Thyroid gland (tissue), 4 donors: ENCODE measurements around the gene ADGRG1.

Experiments
- CTCF ChIP-seq, 6 experiments: fragments of 200-600 bp in 3 of 6; fragments of 450-650 bp in 3 of 6; sonication (generic) in 3 of 6; IDR thresholded peaks; one replicate each; pipeline ENCODE4 v1.5.1; 2016 to 2019; ENCODE audit warnings: antibody characterized with exemption in 6 of 6, mild to moderate bottlenecking in 2 of 6, inconsistent platforms in 1 of 6, moderate library complexity in 1 of 6
- POLR2A ChIP-seq, 2 donors: fragments of 450-650 bp; IDR thresholded peaks; one replicate each; pipeline ENCODE4 v1.6.1; 2017; ENCODE audit warnings: antibody characterized with exemption in 2 of 2, mild to moderate bottlenecking in 2 of 2, moderate library complexity in 1 of 2

DNA sequence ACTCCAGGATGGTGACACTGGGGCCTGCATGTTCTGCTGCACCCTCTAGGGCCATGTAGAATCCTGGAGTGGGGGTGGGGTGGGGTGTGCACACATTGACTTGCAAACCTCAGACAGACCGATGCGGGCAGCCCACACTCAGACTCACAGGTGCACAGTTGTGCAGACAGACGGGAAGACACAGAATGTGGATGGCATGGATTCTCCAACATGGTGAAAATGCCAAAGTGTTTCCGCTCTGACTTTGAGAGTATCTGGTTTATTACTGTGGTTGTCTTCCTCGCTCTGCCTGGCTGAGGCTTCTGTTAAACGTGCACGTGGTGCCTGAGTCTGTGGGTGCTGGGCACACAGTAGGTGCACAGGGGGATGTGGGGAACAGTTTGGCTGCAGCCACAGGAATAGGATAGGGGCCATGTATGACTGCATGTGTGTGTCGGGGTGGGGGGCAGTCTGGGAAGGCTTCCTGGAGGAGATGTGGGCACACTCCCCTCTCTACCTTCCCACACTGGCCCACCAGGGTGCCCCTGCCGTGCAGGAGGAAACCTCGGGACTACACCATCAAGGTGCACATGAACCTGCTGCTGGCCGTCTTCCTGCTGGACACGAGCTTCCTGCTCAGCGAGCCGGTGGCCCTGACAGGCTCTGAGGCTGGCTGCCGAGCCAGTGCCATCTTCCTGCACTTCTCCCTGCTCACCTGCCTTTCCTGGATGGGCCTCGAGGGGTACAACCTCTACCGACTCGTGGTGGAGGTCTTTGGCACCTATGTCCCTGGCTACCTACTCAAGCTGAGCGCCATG lies 30.6 kb downstream of the ADGRG1 start:
- TF ChIP-seq CTCF (IDR thresholded peaks at IDR 0.05) (no peak), POLR2A (IDR thresholded peaks at IDR 0.05) (no peak)
